GM23338 (cell line): ENCODE data around the gene SULT1B1. TPM values are rescaled to one million over a fixed set of nuclear protein-coding genes. Genes with fewer than 3 reads are reported as not detected.

Experiments used
- ATAC-seq: fragments of 200-7000 bp; cut with Tn5 transposase; 3 replicates; pipeline ENCODE4 v1.9.1; 2020
- DNase-seq: peaks from one replicate; pipeline ENCODE4 v3.0.0-alpha.2; 2015; ENCODE audit warnings: low spot score
- H2AFZ ChIP-seq: fragments of 200-600 bp; sonication (generic); 2 replicates; pipeline ENCODE4 v1.8.0; 2016; ENCODE audit warnings: antibody characterized with exemption, mild to moderate bottlenecking, moderate library complexity
- H3F3A ChIP-seq: fragments of 200-600 bp; sonication (generic); replicated peaks from 2 replicates; pipeline ENCODE4 v1.8.0; 2017; ENCODE audit warnings: antibody characterized with exemption, mixed run types, low read depth
- H3K27ac ChIP-seq: fragments of 200-600 bp; sonication (generic); 2 replicates; pipeline ENCODE4 v1.6.1; 2016; ENCODE audit warnings: low read depth
- H3K27me3 ChIP-seq: fragments of 200-600 bp; sonication (generic); 2 replicates; pipeline ENCODE4 v1.8.0; 2016; ENCODE audit warnings: mild to moderate bottlenecking, mixed run types, moderate library complexity; ENCODE audit not compliant: insufficient read depth
- H3K36me3 ChIP-seq: fragments of 200-600 bp; sonication (generic); 2 replicates; pipeline ENCODE4 v1.8.0; 2016; ENCODE audit warnings: mild to moderate bottlenecking; ENCODE audit not compliant: insufficient read depth
- H3K4me1 ChIP-seq: fragments of 200-600 bp; sonication (generic); 2 replicates; pipeline ENCODE4 v1.8.0; 2016; ENCODE audit warnings: mild to moderate bottlenecking, moderate library complexity; ENCODE audit not compliant: insufficient read depth
- H3K4me2 ChIP-seq: fragments of 200-600 bp; sonication (generic); 2 replicates; pipeline ENCODE4 v1.7.1; 2017; ENCODE audit warnings: mixed run types
- H3K4me3 ChIP-seq: fragments of 200-600 bp; sonication (generic); 2 replicates; pipeline ENCODE4 v1.6.1; 2016; ENCODE audit warnings: mixed run types
- H3K79me2 ChIP-seq: fragments of 200-600 bp; sonication (generic); replicated peaks from 2 replicates; pipeline ENCODE4 v1.8.0; 2017; ENCODE audit warnings: mild to moderate bottlenecking; ENCODE audit not compliant: insufficient read depth
- H3K9me2 ChIP-seq: fragments of 200-600 bp; sonication (generic); 2 replicates; pipeline ENCODE4 v1.8.0; 2017; ENCODE audit not compliant: insufficient read depth
- H4K20me1 ChIP-seq: fragments of 200-600 bp; sonication (generic); replicated peaks from 2 replicates; pipeline ENCODE4 v1.8.0; 2017; ENCODE audit warnings: mild to moderate bottlenecking; ENCODE audit not compliant: insufficient read depth
- H3K27ac Mint-ChIP-seq: 2 replicates; pipeline ENCODE4 v1.8.0; 2020; ENCODE audit warnings: inconsistent platforms, mild to moderate bottlenecking, moderate library complexity, mixed read lengths
- H3K27me3 Mint-ChIP-seq: 3 replicates; pipeline ENCODE4 v1.8.0; 2022; ENCODE audit warnings: low read depth, mild to moderate bottlenecking, moderate library complexity, mixed read lengths, inconsistent platforms; ENCODE audit not compliant: insufficient read depth, poor library complexity
- H3K36me3 Mint-ChIP-seq: 3 replicates; pipeline ENCODE4 v1.8.0; 2021; ENCODE audit warnings: low read depth, mild to moderate bottlenecking, inconsistent platforms, moderate library complexity, mixed read lengths
- H3K4me1 Mint-ChIP-seq: 3 replicates; pipeline ENCODE4 v1.8.0; 2020; ENCODE audit warnings: mild to moderate bottlenecking, inconsistent platforms, mixed read lengths
- H3K4me3 Mint-ChIP-seq: 3 replicates; pipeline ENCODE4 v1.8.0; 2021; ENCODE audit warnings: moderate library complexity, mild to moderate bottlenecking, inconsistent platforms, mixed read lengths
- H3K9me3 Mint-ChIP-seq: 3 replicates; pipeline ENCODE4 v1.8.0; 2020; ENCODE audit warnings: moderate library complexity, mild to moderate bottlenecking, inconsistent platforms, mixed read lengths
- CREB1 ChIP-seq: fragments of 250-450 bp; sonication (Bioruptor Pico); IDR thresholded peaks from 2 replicates; pipeline ENCODE4 v1.5.0; 2020; ENCODE audit warnings: low read depth, mild to moderate bottlenecking, moderate library complexity
- EZH2 ChIP-seq: fragments of 200-600 bp; sonication (generic); IDR thresholded peaks from one replicate; pipeline ENCODE4 v1.8.0; 2017; ENCODE audit warnings: antibody characterized with exemption, mild to moderate bottlenecking, low read depth; ENCODE audit not compliant: unreplicated experiment
- EZH2phosphoT487 ChIP-seq: fragments of 200-600 bp; sonication (generic); IDR thresholded peaks from one replicate; pipeline ENCODE4 v1.8.1; 2018; ENCODE audit warnings: antibody characterized with exemption; ENCODE audit not compliant: unreplicated experiment
- JUNB ChIP-seq: IDR thresholded peaks from one replicate; pipeline ENCODE4 v1.6.1; 2016; ENCODE audit warnings: antibody characterized with exemption; ENCODE audit not compliant: unreplicated experiment
- NANOG ChIP-seq: IDR thresholded peaks from 2 replicates; pipeline ENCODE4 v1.6.1; 2016; ENCODE audit warnings: antibody characterized with exemption, borderline replicate concordance
- POLR2AphosphoS5 ChIP-seq: IDR thresholded peaks from 2 replicates; pipeline ENCODE4 v1.6.1; 2016; ENCODE audit warnings: antibody characterized with exemption, low read depth
- STAT1 ChIP-seq: IDR thresholded peaks from one replicate; pipeline ENCODE4 v1.6.1; 2016; ENCODE audit warnings: antibody characterized with exemption; ENCODE audit not compliant: unreplicated experiment
- ZNF114 ChIP-seq: fragments of 250-450 bp; sonication (Bioruptor Pico); IDR thresholded peaks from 2 replicates; pipeline ENCODE4 v1.5.0; 2020; ENCODE audit warnings: mild to moderate bottlenecking, moderate library complexity
- ZNF331 ChIP-seq: fragments of 250-450 bp; sonication (Bioruptor Pico); IDR thresholded peaks from 2 replicates; pipeline ENCODE4 v1.5.0; 2020; ENCODE audit warnings: low read depth, mild to moderate bottlenecking, moderate library complexity
- polyA plus RNA-seq: library from polyadenylated mRNA; unstranded; fragments of >200 nt; fragmentation: Nextera tagmentation; extraction: Ambion mirVana; gene quantifications from 2 replicates; pipeline ENCODE4 v1.2.1, GENCODE V29; 2016
- total RNA-seq: library from RNA; depleted of rRNA; stranded (reverse); fragments of >200 nt; shearing (Covaris generic); gene quantifications from 2 replicates; pipeline ENCODE4 v1.2.3, GENCODE V29; 2014
- TF ChIP-seq, protein P1 (sequence below): IDR thresholded peaks from 2 replicates; pipeline ENCODE4 v1.6.1; 2016; ENCODE audit warnings: antibody characterized with exemption
- TF ChIP-seq, protein P2 (sequence below): IDR thresholded peaks from one replicate; pipeline ENCODE4 v1.6.1; 2018; ENCODE audit warnings: antibody characterized with exemption; ENCODE audit not compliant: unreplicated experiment
- TF ChIP-seq, protein P3 (sequence below): fragments of 250-450 bp; sonication (Bioruptor Pico); IDR thresholded peaks from 2 replicates; pipeline ENCODE4 v1.5.0; 2020; ENCODE audit warnings: mild to moderate bottlenecking, moderate library complexity
- TF ChIP-seq, protein P4 (sequence below), 2 experiments: fragments of 200-600 bp in 1 of 2; sonication (generic) in 1 of 2; conservative IDR thresholded peaks; 2 replicates each; pipeline versions ENCODE4 v1.5.1 to v1.6.1; 2016 to 2017; ENCODE audit warnings: antibody characterized with exemption in 2 of 2, low read depth in 2 of 2, mild to moderate bottlenecking in 2 of 2, moderate library complexity in 1 of 2

The SULT1B1 gene
- total and polyA plus RNA-seq, 2 experiments from 2014 or later = not detected

DNA sequence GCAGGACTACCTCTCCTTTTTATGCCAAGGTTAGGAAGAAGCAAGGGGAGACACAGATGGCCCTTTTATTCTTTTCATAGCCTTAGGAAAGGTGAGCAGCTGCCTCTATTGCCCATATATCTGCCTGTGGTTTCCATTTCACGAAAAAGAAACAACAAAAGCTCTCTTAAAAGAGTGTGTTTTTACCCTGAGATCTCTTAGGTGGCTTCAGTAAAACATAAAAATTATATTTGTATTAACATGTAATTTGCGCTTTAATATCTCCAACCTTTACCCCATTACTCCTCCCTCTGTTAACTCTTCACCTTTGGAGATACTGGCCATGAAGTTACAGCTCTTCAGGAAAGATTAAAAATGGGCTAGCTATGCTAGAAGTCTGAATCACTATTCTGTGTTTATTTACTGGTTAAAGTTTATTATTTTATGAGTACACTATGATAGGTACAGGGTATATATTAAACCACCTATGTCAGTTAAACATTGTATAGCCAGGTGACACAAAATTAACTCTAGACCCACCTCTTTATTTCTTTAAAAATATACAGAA lies 15.0 kb upstream of the SULT1B1 start:
- TF ChIP-seq ZNF114 (CRISPR knock-in tag) (no peak), NANOG (no peak), STAT1 (no peak), ZNF331 (CRISPR knock-in tag) (no peak), POLR2AphosphoS5 (no peak), CREB1 (CRISPR knock-in tag) (no peak), EZH2phosphoT487 (no peak), JUNB (no peak), EZH2 (no peak)
- TF ChIP-seq, protein P1, sequence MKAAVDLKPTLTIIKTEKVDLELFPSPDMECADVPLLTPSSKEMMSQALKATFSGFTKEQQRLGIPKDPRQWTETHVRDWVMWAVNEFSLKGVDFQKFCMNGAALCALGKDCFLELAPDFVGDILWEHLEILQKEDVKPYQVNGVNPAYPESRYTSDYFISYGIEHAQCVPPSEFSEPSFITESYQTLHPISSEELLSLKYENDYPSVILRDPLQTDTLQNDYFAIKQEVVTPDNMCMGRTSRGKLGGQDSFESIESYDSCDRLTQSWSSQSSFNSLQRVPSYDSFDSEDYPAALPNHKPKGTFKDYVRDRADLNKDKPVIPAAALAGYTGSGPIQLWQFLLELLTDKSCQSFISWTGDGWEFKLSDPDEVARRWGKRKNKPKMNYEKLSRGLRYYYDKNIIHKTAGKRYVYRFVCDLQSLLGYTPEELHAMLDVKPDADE = no peak
- TF ChIP-seq, protein P2, sequence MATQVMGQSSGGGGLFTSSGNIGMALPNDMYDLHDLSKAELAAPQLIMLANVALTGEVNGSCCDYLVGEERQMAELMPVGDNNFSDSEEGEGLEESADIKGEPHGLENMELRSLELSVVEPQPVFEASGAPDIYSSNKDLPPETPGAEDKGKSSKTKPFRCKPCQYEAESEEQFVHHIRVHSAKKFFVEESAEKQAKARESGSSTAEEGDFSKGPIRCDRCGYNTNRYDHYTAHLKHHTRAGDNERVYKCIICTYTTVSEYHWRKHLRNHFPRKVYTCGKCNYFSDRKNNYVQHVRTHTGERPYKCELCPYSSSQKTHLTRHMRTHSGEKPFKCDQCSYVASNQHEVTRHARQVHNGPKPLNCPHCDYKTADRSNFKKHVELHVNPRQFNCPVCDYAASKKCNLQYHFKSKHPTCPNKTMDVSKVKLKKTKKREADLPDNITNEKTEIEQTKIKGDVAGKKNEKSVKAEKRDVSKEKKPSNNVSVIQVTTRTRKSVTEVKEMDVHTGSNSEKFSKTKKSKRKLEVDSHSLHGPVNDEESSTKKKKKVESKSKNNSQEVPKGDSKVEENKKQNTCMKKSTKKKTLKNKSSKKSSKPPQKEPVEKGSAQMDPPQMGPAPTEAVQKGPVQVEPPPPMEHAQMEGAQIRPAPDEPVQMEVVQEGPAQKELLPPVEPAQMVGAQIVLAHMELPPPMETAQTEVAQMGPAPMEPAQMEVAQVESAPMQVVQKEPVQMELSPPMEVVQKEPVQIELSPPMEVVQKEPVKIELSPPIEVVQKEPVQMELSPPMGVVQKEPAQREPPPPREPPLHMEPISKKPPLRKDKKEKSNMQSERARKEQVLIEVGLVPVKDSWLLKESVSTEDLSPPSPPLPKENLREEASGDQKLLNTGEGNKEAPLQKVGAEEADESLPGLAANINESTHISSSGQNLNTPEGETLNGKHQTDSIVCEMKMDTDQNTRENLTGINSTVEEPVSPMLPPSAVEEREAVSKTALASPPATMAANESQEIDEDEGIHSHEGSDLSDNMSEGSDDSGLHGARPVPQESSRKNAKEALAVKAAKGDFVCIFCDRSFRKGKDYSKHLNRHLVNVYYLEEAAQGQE = no peak
- TF ChIP-seq, protein P3, sequence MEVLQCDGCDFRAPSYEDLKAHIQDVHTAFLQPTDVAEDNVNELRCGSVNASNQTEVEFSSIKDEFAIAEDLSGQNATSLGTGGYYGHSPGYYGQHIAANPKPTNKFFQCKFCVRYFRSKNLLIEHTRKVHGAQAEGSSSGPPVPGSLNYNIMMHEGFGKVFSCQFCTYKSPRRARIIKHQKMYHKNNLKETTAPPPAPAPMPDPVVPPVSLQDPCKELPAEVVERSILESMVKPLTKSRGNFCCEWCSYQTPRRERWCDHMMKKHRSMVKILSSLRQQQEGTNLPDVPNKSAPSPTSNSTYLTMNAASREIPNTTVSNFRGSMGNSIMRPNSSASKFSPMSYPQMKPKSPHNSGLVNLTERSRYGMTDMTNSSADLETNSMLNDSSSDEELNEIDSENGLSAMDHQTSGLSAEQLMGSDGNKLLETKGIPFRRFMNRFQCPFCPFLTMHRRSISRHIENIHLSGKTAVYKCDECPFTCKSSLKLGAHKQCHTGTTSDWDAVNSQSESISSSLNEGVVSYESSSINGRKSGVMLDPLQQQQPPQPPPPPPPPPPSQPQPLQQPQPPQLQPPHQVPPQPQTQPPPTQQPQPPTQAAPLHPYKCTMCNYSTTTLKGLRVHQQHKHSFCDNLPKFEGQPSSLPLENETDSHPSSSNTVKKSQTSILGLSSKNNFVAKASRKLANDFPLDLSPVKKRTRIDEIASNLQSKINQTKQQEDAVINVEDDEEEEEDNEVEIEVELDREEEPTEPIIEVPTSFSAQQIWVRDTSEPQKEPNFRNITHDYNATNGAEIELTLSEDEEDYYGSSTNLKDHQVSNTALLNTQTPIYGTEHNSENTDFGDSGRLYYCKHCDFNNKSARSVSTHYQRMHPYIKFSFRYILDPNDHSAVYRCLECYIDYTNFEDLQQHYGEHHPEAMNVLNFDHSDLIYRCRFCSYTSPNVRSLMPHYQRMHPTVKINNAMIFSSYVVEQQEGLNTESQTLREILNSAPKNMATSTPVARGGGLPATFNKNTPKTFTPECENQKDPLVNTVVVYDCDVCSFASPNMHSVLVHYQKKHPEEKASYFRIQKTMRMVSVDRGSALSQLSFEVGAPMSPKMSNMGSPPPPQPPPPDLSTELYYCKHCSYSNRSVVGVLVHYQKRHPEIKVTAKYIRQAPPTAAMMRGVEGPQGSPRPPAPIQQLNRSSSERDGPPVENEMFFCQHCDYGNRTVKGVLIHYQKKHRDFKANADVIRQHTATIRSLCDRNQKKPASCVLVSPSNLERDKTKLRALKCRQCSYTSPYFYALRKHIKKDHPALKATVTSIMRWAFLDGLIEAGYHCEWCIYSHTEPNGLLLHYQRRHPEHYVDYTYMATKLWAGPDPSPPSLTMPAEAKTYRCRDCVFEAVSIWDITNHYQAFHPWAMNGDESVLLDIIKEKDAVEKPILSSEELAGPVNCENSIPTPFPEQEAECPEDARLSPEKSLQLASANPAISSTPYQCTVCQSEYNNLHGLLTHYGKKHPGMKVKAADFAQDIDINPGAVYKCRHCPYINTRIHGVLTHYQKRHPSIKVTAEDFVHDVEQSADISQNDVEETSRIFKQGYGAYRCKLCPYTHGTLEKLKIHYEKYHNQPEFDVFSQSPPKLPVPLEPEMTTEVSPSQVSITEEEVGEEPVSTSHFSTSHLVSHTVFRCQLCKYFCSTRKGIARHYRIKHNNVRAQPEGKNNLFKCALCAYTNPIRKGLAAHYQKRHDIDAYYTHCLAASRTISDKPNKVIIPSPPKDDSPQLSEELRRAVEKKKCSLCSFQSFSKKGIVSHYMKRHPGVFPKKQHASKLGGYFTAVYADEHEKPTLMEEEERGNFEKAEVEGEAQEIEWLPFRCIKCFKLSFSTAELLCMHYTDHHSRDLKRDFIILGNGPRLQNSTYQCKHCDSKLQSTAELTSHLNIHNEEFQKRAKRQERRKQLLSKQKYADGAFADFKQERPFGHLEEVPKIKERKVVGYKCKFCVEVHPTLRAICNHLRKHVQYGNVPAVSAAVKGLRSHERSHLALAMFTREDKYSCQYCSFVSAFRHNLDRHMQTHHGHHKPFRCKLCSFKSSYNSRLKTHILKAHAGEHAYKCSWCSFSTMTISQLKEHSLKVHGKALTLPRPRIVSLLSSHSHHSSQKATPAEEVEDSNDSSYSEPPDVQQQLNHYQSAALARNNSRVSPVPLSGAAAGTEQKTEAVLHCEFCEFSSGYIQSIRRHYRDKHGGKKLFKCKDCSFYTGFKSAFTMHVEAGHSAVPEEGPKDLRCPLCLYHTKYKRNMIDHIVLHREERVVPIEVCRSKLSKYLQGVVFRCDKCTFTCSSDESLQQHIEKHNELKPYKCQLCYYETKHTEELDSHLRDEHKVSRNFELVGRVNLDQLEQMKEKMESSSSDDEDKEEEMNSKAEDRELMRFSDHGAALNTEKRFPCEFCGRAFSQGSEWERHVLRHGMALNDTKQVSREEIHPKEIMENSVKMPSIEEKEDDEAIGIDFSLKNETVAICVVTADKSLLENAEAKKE (CRISPR knock-in tag) = no peak
- TF ChIP-seq, protein P4, sequence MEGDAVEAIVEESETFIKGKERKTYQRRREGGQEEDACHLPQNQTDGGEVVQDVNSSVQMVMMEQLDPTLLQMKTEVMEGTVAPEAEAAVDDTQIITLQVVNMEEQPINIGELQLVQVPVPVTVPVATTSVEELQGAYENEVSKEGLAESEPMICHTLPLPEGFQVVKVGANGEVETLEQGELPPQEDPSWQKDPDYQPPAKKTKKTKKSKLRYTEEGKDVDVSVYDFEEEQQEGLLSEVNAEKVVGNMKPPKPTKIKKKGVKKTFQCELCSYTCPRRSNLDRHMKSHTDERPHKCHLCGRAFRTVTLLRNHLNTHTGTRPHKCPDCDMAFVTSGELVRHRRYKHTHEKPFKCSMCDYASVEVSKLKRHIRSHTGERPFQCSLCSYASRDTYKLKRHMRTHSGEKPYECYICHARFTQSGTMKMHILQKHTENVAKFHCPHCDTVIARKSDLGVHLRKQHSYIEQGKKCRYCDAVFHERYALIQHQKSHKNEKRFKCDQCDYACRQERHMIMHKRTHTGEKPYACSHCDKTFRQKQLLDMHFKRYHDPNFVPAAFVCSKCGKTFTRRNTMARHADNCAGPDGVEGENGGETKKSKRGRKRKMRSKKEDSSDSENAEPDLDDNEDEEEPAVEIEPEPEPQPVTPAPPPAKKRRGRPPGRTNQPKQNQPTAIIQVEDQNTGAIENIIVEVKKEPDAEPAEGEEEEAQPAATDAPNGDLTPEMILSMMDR (conservative IDR thresholded peaks at IDR 0.05; ENCODE audit: low read depth in 2 of 2) = no peak
- no peaks in the 10 kb centered on the region for H3K27me3 Mint-ChIP-seq
- Histone ChIP-seq H4K20me1 (no peaks in the 10 kb centered on the region), H3K27me3 (no peaks in the 10 kb centered on the region), H3K27ac (no peak overlapping the region), H3F3A (no peaks in the 10 kb centered on the region), H3K9me2 (no peaks in the 10 kb centered on the region), H3K36me3 (no peaks in the 10 kb centered on the region), H3K4me2 (no peak overlapping the region), H2AFZ (0 out of 2 replicates have a peak overlapping the region, but pooled peaks have one; percentile 9), H3K79me2 (no peaks in the 10 kb centered on the region), H3K4me1 (no peaks in the 10 kb centered on the region), H3K4me3 (no peak overlapping the region)
- no peak overlapping the region for H3K4me3 Mint-ChIP-seq
- peaks cover 3% of the 10 kb centered on the region; the same call in 2 of the 3 replicates for H3K4me1 Mint-ChIP-seq
- H3K9me3 Mint-ChIP-seq = no peaks in the 10 kb centered on the region
- no peaks in the 10 kb centered on the region for H3K36me3 Mint-ChIP-seq
- DNase-seq = no peak
- no peak for ATAC-seq
- H3K27ac Mint-ChIP-seq = peak overlapping the region; percentile 73
